IMR-90 (cell line): ENCODE data around the gene PUS3. TPM values are rescaled to one million over a fixed set of nuclear protein-coding genes. Genes with fewer than 3 reads are reported as not detected.

Source experiments
- ATAC-seq: fragments of 200-7000 bp; cut with Tn5 transposase; 2 replicates; pipeline ENCODE4 v1.9.1; 2020; ENCODE audit warnings: low read depth, mild to moderate bottlenecking, moderate library complexity
- BruUV-seq: library from RNA; stranded (reverse); fragments of 400-500 nt; replicated peaks from 2 replicates; lab custom pipeline; 2021; lab: Mats Ljungman, UMichigan
- CTCF ChIA-PET: fragments of 300-600 bp; formaldehyde crosslinking; extraction: SDS; loops from one replicate; lab custom pipeline; 2021; ENCODE audit warnings: antibody characterized with exemption; lab: Yijun Ruan, JAX
- POLR2A ChIA-PET: fragments of 300-600 bp; sonication (Branson Sonifier 250); formaldehyde crosslinking; loops from one replicate; lab custom pipeline; 2022; ENCODE audit warnings: antibody characterized with exemption; ENCODE audit not compliant: unreplicated experiment; lab: Charles Lee
- DNase-seq: peaks from one replicate; pipeline ENCODE4 v3.0.0; 2013
- H2AFZ ChIP-seq: replicated peaks from 2 replicates; pipeline ENCODE3; 2013; ENCODE audit warnings: low read length, mild to moderate bottlenecking; ENCODE audit not compliant: poor library complexity
- H2AK5ac ChIP-seq: 2 replicates; pipeline ENCODE4 v1.6.1; 2013; ENCODE audit warnings: low read depth, low read length, inconsistent platforms
- H2AK9ac ChIP-seq: replicated peaks from 2 replicates; pipeline ENCODE3; 2013; ENCODE audit warnings: mild to moderate bottlenecking, low read depth, low read length, moderate library complexity; ENCODE audit not compliant: poor library complexity
- H2BK120ac ChIP-seq: 2 replicates; pipeline ENCODE4 v1.6.1; 2013; ENCODE audit warnings: low read depth, low read length, inconsistent platforms
- H2BK15ac ChIP-seq: 3 replicates; pipeline ENCODE4 v1.6.1; 2013; ENCODE audit warnings: low read depth, low read length, inconsistent platforms
- H2BK20ac ChIP-seq: 2 replicates; pipeline ENCODE4 v1.6.1; 2013; ENCODE audit warnings: low read depth, mild to moderate bottlenecking, inconsistent platforms, low read length, moderate library complexity
- H2BK5ac ChIP-seq: 2 replicates; pipeline ENCODE4 v1.6.1; 2013; ENCODE audit warnings: mild to moderate bottlenecking, low read depth, low read length, inconsistent platforms; ENCODE audit not compliant: poor library complexity, severe bottlenecking
- H3K14ac ChIP-seq: replicated peaks from 2 replicates; pipeline ENCODE4 v1.6.1; 2013; ENCODE audit warnings: low read depth, low read length, inconsistent platforms
- H3K18ac ChIP-seq: 2 replicates; pipeline ENCODE4 v1.6.1; 2013; ENCODE audit warnings: low read depth, low read length, control low read depth
- H3K23ac ChIP-seq: 2 replicates; pipeline ENCODE4 v1.6.1; 2013; ENCODE audit warnings: low read depth, low read length, inconsistent platforms
- H3K27ac ChIP-seq: 2 replicates; pipeline ENCODE4 v1.5.1; 2013; ENCODE audit warnings: mild to moderate bottlenecking, control low read depth, low read length; ENCODE audit not compliant: insufficient read depth
- H3K27me3 ChIP-seq: 2 replicates; pipeline ENCODE4 v1.6.1; 2013; ENCODE audit warnings: low read length; ENCODE audit not compliant: control insufficient read depth, insufficient read depth
- H3K36me3 ChIP-seq: 2 replicates; pipeline ENCODE4 v1.6.1; 2013; ENCODE audit warnings: low read length, mixed read lengths; ENCODE audit not compliant: control insufficient read depth, insufficient read depth
- H3K4ac ChIP-seq: 2 replicates; pipeline ENCODE4 v1.6.1; 2013; ENCODE audit warnings: low read depth, low read length, inconsistent platforms
- H3K4me1 ChIP-seq: 2 replicates; pipeline ENCODE4 v1.6.1; 2013; ENCODE audit warnings: low read length, mixed read lengths; ENCODE audit not compliant: control insufficient read depth, insufficient read depth
- H3K4me2 ChIP-seq: 2 replicates; pipeline ENCODE4 v1.6.1; 2013; ENCODE audit warnings: low read depth, mild to moderate bottlenecking, control low read depth, low read length, moderate library complexity
- H3K4me3 ChIP-seq: 2 replicates; pipeline ENCODE4 v1.5.1; 2013; ENCODE audit warnings: low read depth, mild to moderate bottlenecking, control low read depth, low read length, moderate library complexity; ENCODE audit not compliant: insufficient read depth
- H3K56ac ChIP-seq: 2 replicates; pipeline ENCODE4 v1.6.1; 2013; ENCODE audit warnings: low read length, inconsistent platforms; ENCODE audit not compliant: insufficient read depth; ENCODE audit errors: extremely low read depth
- H3K79me1 ChIP-seq, 2 experiments: 2 replicates each; pipeline ENCODE4 v1.6.1; 2013; ENCODE audit warnings: low read length in 2 of 2, inconsistent platforms in 1 of 2, low read depth in 1 of 2
- H3K9ac ChIP-seq: 2 replicates; pipeline ENCODE4 v1.6.1; 2013; ENCODE audit warnings: low read depth, low read length, control low read depth
- H3K9me1 ChIP-seq: 2 replicates; pipeline ENCODE4 v1.6.1; 2013; ENCODE audit warnings: low read length, inconsistent platforms; ENCODE audit not compliant: insufficient read depth
- H3K9me3 ChIP-seq: 2 replicates; pipeline ENCODE4 v1.6.1; 2013; ENCODE audit warnings: low read length; ENCODE audit not compliant: control insufficient read depth, insufficient read depth
- H4K20me1 ChIP-seq: 2 replicates; pipeline ENCODE4 v1.6.1; 2013; ENCODE audit warnings: low read length, inconsistent platforms; ENCODE audit not compliant: insufficient read depth
- H4K5ac ChIP-seq: 2 replicates; pipeline ENCODE4 v1.6.1; 2013; ENCODE audit warnings: mild to moderate bottlenecking, low read depth, low read length, control low read depth
- H4K8ac ChIP-seq, 2 experiments: 2 replicates each; pipeline ENCODE4 v1.6.1; 2013; ENCODE audit warnings: low read depth in 2 of 2, low read length in 2 of 2, control low read depth in 1 of 2, inconsistent platforms in 1 of 2
- H4K91ac ChIP-seq: 2 replicates; pipeline ENCODE4 v1.6.1; 2013; ENCODE audit warnings: low read depth, low read length, inconsistent platforms; ENCODE audit not compliant: insufficient read depth
- CEBPB ChIP-seq: IDR thresholded peaks from 2 replicates; pipeline ENCODE4 v1.6.1; 2012; ENCODE audit warnings: low read depth, low read length, improper control_type of control experiment
- ELK1 ChIP-seq: fragments of 150-350 bp; IDR thresholded peaks from 2 replicates; pipeline ENCODE4 v1.6.1; 2016; ENCODE audit warnings: low read depth, mild to moderate bottlenecking, low read length, moderate library complexity, borderline replicate concordance
- MAFK ChIP-seq: IDR thresholded peaks from 2 replicates; pipeline ENCODE4 v1.6.1; 2012; ENCODE audit warnings: low read depth, low read length, improper control_type of control experiment
- MAZ ChIP-seq: IDR thresholded peaks from 2 replicates; pipeline ENCODE4 v1.6.1; 2012; ENCODE audit warnings: low read depth, mild to moderate bottlenecking, low read length, improper control_type of control experiment, moderate library complexity, borderline replicate concordance
- MXI1 ChIP-seq: IDR thresholded peaks from 2 replicates; pipeline ENCODE4 v1.6.1; 2012; ENCODE audit warnings: low read depth, mild to moderate bottlenecking, low read length, moderate library complexity, borderline replicate concordance
- SMC3 ChIP-seq: fragments of 150-350 bp; IDR thresholded peaks from 2 replicates; pipeline ENCODE4 v1.6.1; 2016; ENCODE audit warnings: low read depth, mild to moderate bottlenecking, antibody characterized with exemption, low read length, moderate library complexity
- USF2 ChIP-seq: fragments of 150-350 bp; IDR thresholded peaks from 2 replicates; pipeline ENCODE4 v1.6.1; 2017; ENCODE audit warnings: mild to moderate bottlenecking, antibody characterized with exemption, low read length, low read depth
- WGBS, 2 experiments: methylation state at CpG; one replicate each; pipeline versions ENCODE4 v1.1.5 to v1.1.7; 2013; ENCODE audit warnings: missing lambda C conversion rate in 2 of 2; ENCODE audit not compliant: insufficient read length in 1 of 2; ENCODE audit errors: extremely low coverage in 2 of 2; 5-methylcytosine and 5-hydroxymethylcytosine counted together
- dilution Hi-C: fragments of 300-500 bp; cut with HindIII; formaldehyde crosslinking; loops from one replicate; pipeline ENCODE4 v1.14.3; 2018; ENCODE audit warnings: low sequenced_read_pairs; ENCODE audit not compliant: unreplicated experiment
- in situ Hi-C: fragments of 300-500 bp; cut with MboI; formaldehyde crosslinking; loops from 3 replicates; pipeline ENCODE4 v1.14.3; 2019; ENCODE audit warnings: low sequenced_read_pairs, inconsistent platforms, mixed read lengths
- intact Hi-C: fragments of 100-400 bp; cut with micrococcal nuclease; formaldehyde crosslinking; loops from 2 replicates; pipeline ENCODE4 v1.10.0; 2022
- polyA plus RNA-seq, 3 experiments: library from polyadenylated mRNA; depleted of rRNA; stranded (reverse); fragments of >200 nt; gene quantifications; 2 replicates each; pipeline ENCODE4 v1.2.3, GENCODE V29; 2012; ENCODE audit warnings: low replicate concordance in 1 of 3
- total RNA-seq: library from RNA; depleted of rRNA; stranded (reverse); fragments of >200 nt; gene quantifications from 2 replicates; pipeline ENCODE4 v1.2.3, GENCODE V29; 2012

Gene PUS3
- total and polyA plus RNA-seq, 2 of the 4 experiments (the other 2 are of a cell fraction): 6.1 to 11.7 TPM

- ChIA-PET CTCF (interaction anchor here (1.0 kb wide), 1 partner anchor 18 kb away, joined by 3 read pairs; no protein-coding TSS in a partner anchor), POLR2A (no interaction called here)
- intact Hi-C loops (no loop called here), dilution Hi-C loops (loop anchor here (25.0 kb wide), 1 partner anchor 288 kb away; the partner anchor contains the start of genes FAM118B and RPUSD4), in situ Hi-C loops (loop anchor here (5.0 kb wide), 1 partner anchor 268 kb away; no protein-coding TSS in a partner anchor)
- Histone ChIP-seq H4K5ac (no peak overlapping the region), H3K4me1 (no peaks in the 10 kb centered on the region), H3K4ac (no peak overlapping the region), H2AFZ (no peak overlapping the region), H3K9ac (no peak overlapping the region), H3K4me3 (no peak overlapping the region), H3K27me3 (peaks cover 36% of the 10 kb centered on the region), H2BK20ac (no peak overlapping the region), H3K18ac (no peak overlapping the region), H3K56ac (no peak overlapping the region), H3K23ac (no peak overlapping the region), H3K9me3 (no peaks in the 10 kb centered on the region), H4K20me1 (no peaks in the 10 kb centered on the region), H4K91ac (no peak overlapping the region), H3K79me1 (no peaks in the 10 kb centered on the region), H3K9me1 (no peaks in the 10 kb centered on the region), H3K14ac (no peak overlapping the region), H2AK9ac (no peak overlapping the region), H3K27ac (no peak overlapping the region), H2BK15ac (no peak overlapping the region), H3K4me2 (no peak overlapping the region), H2AK5ac (no peak overlapping the region), H2BK120ac (no peak overlapping the region), H2BK5ac (no peak overlapping the region), H4K8ac (no peak overlapping the region), H3K36me3 (no peaks in the 10 kb centered on the region)
- DNase-seq: no peak
- BruUV-seq: no TSS peak
- WGBS, 2 experiments: 83% methylated on average over 1 of the region's 9 CpGs; no CpG with 5 or more reads in 1 of the 2 experiments
- ATAC-seq: no peak
- no peak for TF ChIP-seq MAZ
- no peak for TF ChIP-seq USF2
- no peak for TF ChIP-seq ELK1
- no peak for TF ChIP-seq MXI1
- TF ChIP-seq SMC3: no peak
- no peak for TF ChIP-seq MAFK
- TF ChIP-seq CEBPB: no peak
Observed at GRCh38 chr11:125924384-125925007, 21.5 kb upstream of the PUS3 start.
